Retinal pigment epithelial cell (primary cell): ENCODE measurements around the gene RAD51AP1.

Experiments used
- DNase-seq: peaks from one replicate; pipeline ENCODE4 v3.0.0-alpha.2; 2010; ENCODE audit warnings: low read depth
- H3K4me3 ChIP-seq: 2 replicates; pipeline ENCODE4 v1.5.1; 2011; ENCODE audit warnings: mild to moderate bottlenecking, low read length, control low read depth, moderate library complexity
- CTCF ChIP-seq: conservative IDR thresholded peaks from 2 replicates; pipeline ENCODE4 v1.5.1; 2011; ENCODE audit warnings: low read depth, low read length, control low read depth, inconsistent platforms

The RAD51AP1 gene

GRCh38 chr12:4563336-4563735 is 24.6 kb downstream of the RAD51AP1 start:
- DNase-seq: no peak
- no peak for TF ChIP-seq CTCF
- H3K4me3 ChIP-seq: no peak overlapping the region

GRCh38 chr12:4564818-4565217 is 26.1 kb downstream of the RAD51AP1 start:
- no peak for TF ChIP-seq CTCF
- no peak for DNase-seq
- H3K4me3 ChIP-seq: no peak overlapping the region

GRCh38 chr12:4566474-4566873 is 27.8 kb downstream of the RAD51AP1 start:
- DNase-seq: no peak
- no peak overlapping the region for H3K4me3 ChIP-seq
- no peak for TF ChIP-seq CTCF

GRCh38 chr12:4567073-4567881 is 28.6 kb downstream of the RAD51AP1 start:
- no peak overlapping the region for H3K4me3 ChIP-seq
- no peak for DNase-seq
- TF ChIP-seq CTCF: no peak

GRCh38 chr12:4569261-4569660 is 30.6 kb downstream of the RAD51AP1 start:
- no peak for TF ChIP-seq CTCF
- H3K4me3 ChIP-seq: no peak overlapping the region
- no peak for DNase-seq

GRCh38 chr12:4572680-4573079 is 34.0 kb downstream of the RAD51AP1 start:
- no peak overlapping the region for H3K4me3 ChIP-seq
- TF ChIP-seq CTCF: no peak
- no peak for DNase-seq
